ENCODE data around the gene ADAMTS18. TPM values are rescaled to one million over a fixed set of nuclear protein-coding genes. Genes with fewer than 3 reads are reported as not detected.
A peak's percentile ranks its signal among the peaks of the same experiment; 100 is the strongest.
"Not testable (repeated sequence)": the region's sequence is repeated elsewhere in the genome, so short reads cannot be mapped to it uniquely, and the experiment has no call there.

ADAMTS18 gene, protein sequence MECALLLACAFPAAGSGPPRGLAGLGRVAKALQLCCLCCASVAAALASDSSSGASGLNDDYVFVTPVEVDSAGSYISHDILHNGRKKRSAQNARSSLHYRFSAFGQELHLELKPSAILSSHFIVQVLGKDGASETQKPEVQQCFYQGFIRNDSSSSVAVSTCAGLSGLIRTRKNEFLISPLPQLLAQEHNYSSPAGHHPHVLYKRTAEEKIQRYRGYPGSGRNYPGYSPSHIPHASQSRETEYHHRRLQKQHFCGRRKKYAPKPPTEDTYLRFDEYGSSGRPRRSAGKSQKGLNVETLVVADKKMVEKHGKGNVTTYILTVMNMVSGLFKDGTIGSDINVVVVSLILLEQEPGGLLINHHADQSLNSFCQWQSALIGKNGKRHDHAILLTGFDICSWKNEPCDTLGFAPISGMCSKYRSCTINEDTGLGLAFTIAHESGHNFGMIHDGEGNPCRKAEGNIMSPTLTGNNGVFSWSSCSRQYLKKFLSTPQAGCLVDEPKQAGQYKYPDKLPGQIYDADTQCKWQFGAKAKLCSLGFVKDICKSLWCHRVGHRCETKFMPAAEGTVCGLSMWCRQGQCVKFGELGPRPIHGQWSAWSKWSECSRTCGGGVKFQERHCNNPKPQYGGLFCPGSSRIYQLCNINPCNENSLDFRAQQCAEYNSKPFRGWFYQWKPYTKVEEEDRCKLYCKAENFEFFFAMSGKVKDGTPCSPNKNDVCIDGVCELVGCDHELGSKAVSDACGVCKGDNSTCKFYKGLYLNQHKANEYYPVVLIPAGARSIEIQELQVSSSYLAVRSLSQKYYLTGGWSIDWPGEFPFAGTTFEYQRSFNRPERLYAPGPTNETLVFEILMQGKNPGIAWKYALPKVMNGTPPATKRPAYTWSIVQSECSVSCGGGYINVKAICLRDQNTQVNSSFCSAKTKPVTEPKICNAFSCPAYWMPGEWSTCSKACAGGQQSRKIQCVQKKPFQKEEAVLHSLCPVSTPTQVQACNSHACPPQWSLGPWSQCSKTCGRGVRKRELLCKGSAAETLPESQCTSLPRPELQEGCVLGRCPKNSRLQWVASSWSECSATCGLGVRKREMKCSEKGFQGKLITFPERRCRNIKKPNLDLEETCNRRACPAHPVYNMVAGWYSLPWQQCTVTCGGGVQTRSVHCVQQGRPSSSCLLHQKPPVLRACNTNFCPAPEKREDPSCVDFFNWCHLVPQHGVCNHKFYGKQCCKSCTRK (N-terminal part only)
- total RNA-seq: 14.5 and 47.5 TPM in 2 replicates

DNA sequence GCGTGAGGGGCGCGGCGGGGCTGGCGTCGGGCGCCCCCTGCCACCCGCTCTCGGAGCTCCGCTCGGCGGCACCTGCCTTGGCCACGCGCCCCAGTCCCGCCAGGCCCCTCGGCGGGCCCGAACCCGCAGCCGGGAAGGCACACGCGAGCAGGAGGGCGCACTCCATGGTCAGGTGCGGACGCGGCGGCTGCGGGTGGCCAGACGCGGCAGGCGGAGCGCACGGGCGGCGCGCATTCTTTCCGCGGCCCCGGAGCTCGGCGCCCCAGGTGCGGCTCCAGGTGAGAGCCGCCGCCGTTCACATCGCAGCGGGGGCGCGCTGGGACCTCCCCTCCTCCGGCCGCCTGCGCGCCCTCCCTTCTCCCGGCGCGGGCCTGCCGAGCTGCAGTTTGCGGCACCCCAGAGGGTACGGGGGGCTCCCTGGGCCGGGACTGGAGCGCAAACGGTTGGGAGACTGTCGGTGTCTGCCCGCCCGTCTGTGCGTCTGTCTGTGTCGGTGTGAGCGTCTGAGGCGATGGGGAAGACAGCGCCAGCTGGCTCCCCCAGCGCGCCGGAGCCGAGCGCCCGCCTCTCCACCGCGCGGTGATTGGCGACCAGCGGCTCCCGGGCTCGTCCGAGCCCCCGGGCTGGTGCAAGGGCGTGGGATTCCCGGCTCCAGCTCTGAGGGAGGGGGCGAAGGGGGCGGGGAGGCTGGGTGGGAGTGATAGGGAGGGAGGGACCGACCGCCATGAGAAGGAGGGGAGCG is at the start of gene ADAMTS18:
ADAMTS18 (minus strand) TSS at position 505 of the 742 bp plus-strand sequence; CDS start at position 166, 339 bp downstream.
- no peak for DNase-seq (ENCODE audit: extremely low read depth, low read depth, low spot score)

DNA sequence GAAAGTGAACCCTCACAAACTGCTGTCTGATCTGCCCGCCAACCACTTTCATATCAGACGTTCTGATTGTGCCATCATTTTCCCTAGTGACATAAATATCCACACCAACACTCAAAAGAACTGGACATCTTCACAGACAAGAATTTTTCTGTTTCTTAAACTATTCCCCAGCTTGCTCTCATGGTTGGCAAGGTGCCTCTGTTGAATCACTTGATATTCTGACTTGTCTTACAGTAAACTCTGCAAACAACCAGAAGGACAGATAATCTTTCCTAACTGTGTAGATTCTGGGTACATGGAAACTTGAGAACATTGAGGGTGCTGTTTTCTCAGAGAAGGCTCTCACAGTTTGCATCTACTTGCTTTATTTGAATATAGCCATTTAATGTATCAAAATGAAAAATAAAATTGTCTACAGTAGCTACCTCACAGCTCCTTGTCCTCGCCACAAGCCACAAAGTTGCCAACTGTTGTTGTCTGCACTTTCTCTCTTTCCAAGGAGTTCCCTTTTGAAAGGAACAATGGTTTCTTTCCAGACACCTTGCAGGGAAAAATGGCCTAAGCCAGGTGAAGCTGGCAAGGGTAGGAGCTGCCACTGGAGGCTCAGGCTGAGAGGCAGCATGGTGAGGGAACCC is 46.0 kb upstream of the ADAMTS18 start:
- DNase-seq (ENCODE audit: extremely low read depth, low read depth, low spot score): no peak

DNA sequence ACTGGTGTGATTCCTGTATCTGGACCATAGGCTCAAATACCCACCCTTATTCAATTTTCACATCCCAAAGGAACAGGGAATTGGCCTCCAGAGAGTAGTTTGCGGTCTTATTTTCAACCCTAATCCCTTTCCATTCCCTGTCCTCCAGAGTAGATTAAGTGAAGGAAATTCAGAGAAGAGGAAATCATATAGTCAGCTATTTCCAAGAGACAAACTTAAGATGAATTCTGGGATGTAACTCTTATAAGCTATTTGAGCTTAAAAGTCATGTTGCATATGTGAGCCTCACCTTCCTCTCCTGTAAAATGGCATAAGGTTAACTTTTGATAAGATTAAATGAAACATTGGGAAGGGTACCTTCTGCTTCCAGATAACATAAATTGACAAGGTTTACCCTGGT is 37.4 kb upstream of the ADAMTS18 start:
- DNase-seq (ENCODE audit: extremely low read depth, low read depth, low spot score): no peak

- no peak for DNase-seq (ENCODE audit: extremely low read depth, low read depth, low spot score)
Observed at GRCh38 chr16:77470851-77471250, 36.0 kb upstream of the ADAMTS18 start.

DNA sequence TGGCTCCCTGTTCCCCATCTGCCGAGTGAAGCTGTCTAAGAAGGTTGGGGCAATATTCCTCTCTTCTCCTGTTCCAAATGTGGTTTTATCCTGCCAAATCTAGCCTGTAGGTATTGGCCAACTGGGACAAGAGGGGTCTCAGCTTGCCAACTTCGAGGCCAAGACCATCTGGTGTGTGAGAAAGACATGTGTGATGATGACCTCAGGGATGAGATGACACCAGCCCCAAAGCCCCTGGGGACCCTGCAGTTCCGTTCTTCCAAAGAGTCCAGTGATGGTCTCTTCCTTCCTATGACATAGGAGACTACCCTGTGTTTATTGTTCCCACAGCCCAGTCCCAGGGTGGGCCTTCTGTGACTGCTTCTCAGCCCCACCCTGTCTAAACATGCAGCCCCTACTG is 34.8 kb upstream of the ADAMTS18 start:
- DNase-seq (ENCODE audit: extremely low read depth, low read depth, low spot score): no peak

DNA sequence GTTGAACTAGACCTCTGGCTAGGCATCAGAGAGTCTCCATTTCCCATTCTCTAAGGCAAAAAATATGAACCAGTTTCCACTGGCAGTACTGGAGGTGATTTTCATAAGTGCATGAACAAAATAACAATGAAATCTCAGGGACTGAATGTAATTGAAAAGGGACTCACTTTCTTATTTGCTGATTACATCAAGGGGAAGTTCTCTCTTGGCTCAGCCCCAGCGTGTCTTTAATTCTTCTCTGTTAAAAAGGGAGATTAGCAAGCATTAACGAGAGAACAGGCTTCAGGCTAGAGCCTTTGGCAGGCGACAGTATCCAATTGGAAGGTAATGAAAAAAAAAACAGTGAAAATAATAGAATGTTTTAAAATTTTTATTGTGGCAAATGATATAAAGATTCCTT is 34.0 kb upstream of the ADAMTS18 start:
- DNase-seq (ENCODE audit: extremely low read depth, low read depth, low spot score): no peak

GRCh38 chr16:77467821-77468335 is 33.0 kb upstream of the ADAMTS18 start:
- DNase-seq (ENCODE audit: extremely low read depth, low read depth, low spot score): no peak

DNA sequence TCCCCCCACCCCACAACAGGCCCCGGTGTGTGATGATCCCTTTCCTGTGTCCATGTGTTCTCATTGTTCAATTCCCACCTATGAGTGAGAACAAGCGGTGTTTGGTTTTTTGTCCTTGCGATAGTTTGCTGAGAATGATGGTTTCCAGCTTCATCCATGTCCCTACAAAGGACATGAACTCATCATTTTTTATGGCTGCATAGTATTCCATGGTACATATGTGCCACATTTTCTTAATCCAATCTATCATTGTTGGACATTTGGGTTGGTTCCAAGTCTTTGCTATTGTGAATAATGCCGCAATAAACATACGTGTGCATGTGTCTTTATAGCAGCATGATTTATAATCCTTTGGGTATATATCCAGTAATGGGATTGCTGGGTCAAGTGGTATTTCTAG is 28.8 kb upstream of the ADAMTS18 start:
- not testable (repeated sequence) for DNase-seq (ENCODE audit: extremely low read depth, low read depth, low spot score)

DNA sequence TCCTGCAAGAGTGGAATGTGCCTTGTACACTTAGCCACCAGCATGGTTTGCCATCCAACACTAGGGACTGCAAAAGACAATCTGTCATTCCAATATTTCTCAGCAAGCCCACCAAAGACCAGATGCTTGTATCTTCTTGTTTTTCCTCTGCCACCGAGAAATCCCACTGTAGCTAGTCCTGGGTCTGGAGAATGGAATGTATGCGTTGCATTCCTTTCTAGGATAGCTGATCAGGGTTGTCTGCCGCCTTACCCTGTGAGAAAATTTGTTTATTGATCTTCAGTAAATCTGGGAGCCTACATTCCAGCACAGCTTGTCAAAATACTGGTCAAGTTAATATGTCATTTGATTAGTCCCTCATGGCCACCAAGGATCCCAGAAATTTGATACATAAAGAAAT is 28.1 kb upstream of the ADAMTS18 start:
- no peak for DNase-seq (ENCODE audit: extremely low read depth, low read depth, low spot score)

DNA sequence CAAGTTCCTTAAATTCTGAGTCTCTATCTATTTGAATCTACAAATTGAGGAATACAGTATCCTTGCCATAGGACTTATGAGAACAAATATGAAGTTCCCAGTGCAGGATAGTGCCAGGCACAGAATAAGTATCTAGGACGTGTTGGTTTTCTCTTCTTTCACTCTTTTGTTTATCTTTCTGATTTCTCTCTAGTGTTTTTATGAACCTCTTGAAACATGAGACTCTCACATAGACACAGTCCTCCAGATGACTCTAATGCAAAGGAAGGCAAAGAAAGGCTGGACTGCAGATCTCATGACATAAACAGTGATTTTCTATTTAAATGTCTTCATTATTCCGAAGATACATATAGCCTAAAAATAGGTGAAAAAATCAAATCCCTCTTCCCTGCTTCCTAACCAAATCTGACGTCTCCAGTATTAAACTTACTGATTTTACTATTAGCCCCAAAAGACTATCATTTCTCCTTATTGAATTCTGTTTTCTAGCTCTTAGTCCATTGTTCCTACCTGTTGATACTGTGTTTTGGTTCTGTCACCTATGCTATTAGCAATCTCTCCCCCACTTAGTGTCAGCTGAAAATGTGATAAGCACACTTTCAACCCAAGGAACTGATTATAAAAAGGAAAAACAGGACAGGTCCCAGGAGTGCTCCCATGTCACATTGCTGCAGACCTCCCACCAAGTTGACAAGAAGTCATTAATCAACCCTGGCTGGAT is 24.9 kb upstream of the ADAMTS18 start:
- no peak for DNase-seq (ENCODE audit: extremely low read depth, low read depth, low spot score)

- peak; percentile 77 for DNase-seq (ENCODE audit: extremely low read depth, low read depth, low spot score)
Observed at GRCh38 chr16:77457046-77457445, 22.2 kb upstream of the ADAMTS18 start.

- DNase-seq (ENCODE audit: extremely low read depth, low read depth, low spot score): no peak
Observed at GRCh38 chr16:77452243-77452642, 17.4 kb upstream of the ADAMTS18 start.

DNA sequence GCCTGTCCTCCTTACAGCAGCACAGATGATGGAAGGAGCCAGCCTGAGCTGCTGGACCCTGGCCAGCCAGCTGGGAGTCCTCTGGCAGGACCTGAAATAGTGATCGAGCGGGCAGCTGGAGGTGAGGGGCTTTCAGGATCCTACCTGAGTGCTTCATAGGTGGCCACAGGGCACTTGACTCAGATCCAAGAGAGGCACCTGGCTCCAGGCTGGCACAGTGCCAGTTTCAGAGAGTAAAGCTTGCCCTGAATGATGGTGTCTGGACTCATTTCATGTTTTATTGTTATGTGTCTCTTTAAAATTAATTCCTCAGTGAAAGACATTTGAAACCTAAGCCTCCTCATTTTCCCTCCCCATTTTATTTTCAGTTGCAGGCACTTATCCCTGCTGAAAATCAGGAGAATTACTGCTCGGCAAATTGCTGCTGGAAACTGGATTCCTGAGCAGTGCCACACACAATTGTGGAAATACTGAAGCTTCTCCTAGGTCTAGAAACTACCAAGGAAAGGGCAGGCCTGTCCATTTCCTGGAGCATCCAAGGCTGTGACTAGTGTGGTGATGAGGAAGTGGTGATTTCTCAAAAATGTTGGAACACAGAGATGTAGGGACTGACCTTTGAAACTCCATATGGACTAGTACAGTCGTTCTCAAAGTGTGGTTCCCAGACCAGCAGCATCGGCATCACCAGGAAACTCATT is 16.1 kb upstream of the ADAMTS18 start:
- no peak for DNase-seq (ENCODE audit: extremely low read depth, low read depth, low spot score)

DNA sequence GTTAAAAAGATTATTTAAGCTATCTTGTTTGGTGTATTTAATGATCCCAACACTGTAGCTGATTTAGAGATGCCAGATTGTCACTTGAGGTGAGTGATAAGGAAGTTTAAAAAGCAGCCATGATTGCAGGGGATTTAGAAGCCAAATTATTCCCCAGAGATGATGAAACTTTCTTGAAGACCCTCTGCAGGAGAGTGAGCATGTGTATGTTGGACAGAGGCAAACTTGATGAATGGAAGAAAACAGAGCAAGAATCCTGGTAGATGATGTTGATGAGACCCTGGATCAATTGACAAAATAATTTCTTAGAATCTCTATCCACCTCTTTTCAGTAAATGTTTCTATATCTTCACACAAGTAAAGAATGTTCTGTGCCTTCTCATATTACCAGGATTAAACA is 14.4 kb upstream of the ADAMTS18 start:
- DNase-seq (ENCODE audit: extremely low read depth, low read depth, low spot score): no peak

DNA sequence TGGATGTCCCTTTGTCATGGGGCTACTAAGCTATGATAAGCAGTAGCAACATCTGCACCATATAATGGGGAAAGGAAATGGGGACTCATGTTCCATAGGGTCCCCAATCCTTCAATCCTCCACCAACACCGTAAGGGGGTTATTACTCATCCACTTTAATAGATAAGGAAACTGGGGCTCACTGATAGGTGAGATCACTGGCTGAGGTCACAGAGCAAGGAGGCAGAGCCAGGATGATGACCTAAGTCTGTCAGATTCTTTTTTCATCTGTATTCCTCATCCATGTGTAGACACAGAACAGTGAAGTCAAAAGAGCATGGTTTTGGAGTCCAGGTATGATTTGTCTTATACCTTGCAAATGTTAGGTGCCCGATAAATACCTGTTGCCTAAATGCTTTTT is 10.5 kb upstream of the ADAMTS18 start:
- no peak for DNase-seq (ENCODE audit: extremely low read depth, low read depth, low spot score)

- no peak for DNase-seq (ENCODE audit: extremely low read depth, low read depth, low spot score)
Observed at GRCh38 chr16:77444147-77444460, 9.3 kb upstream of the ADAMTS18 start.

GRCh38 chr16:77443357-77444146 is 8.7 kb upstream of the ADAMTS18 start:
- no peak for DNase-seq (ENCODE audit: extremely low read depth, low read depth, low spot score)

GRCh38 chr16:77442078-77442477 is 7.2 kb upstream of the ADAMTS18 start:
- no peak for DNase-seq (ENCODE audit: extremely low read depth, low read depth, low spot score)

Measured in glomerular endothelial cell (primary cell).